Psoas muscle (tissue), 8 donors: ENCODE measurements around the gene ABCB9. TPM values are rescaled to one million over a fixed set of nuclear protein-coding genes. Genes with fewer than 3 reads are reported as not detected.
A peak's percentile ranks its signal among the peaks of the same experiment; 100 is the strongest.

Experiments used
- ATAC-seq, 4 donors: fragments of 200-7000 bp; cut with Tn5 transposase; one replicate each; pipeline ENCODE4 v1.9.1; 2020; ENCODE audit warnings: moderate library complexity in 3 of 4, mild to moderate bottlenecking in 2 of 4
- DNase-seq, 2 donors: peaks; one replicate each; pipeline ENCODE4 v3.0.0-alpha.2; 2020
- H3K27ac ChIP-seq: fragments of 200-600 bp; one replicate; pipeline ENCODE4 v1.8.0; 2022
- H3K27me3 ChIP-seq, 3 donors: fragments of 200-600 bp in 1 of 3; one replicate each; pipeline versions ENCODE4 v1.6.1 to v1.8.0; 2013 to 2022; ENCODE audit warnings: low read length in 2 of 3, mild to moderate bottlenecking in 2 of 3, moderate library complexity in 1 of 3; ENCODE audit not compliant: insufficient read depth in 3 of 3
- H3K36me3 ChIP-seq, 2 donors: fragments of 200-600 bp in 1 of 2; one replicate each; pipeline versions ENCODE4 v1.6.1 to v1.8.0; 2013 to 2022; ENCODE audit warnings: low read depth in 1 of 2, mild to moderate bottlenecking in 1 of 2, moderate library complexity in 1 of 2; ENCODE audit not compliant: insufficient read depth in 1 of 2
- H3K4me1 ChIP-seq: fragments of 200-600 bp; one replicate; pipeline ENCODE4 v1.8.0; 2022
- H3K4me3 ChIP-seq: fragments of 200-600 bp; one replicate; pipeline ENCODE4 v1.8.0; 2022; ENCODE audit warnings: mild to moderate bottlenecking
- H3K9me3 ChIP-seq: fragments of 200-600 bp; one replicate; pipeline ENCODE4 v1.8.0; 2022
- WGBS, 3 donors: extraction: QIAGEN DNeasy Blood & Tissue Kit; methylation state at CpG; one replicate each; pipeline versions ENCODE4 v1.1.6 to v1.1.7; 2013; 5-methylcytosine and 5-hydroxymethylcytosine counted together
- intact Hi-C, 2 donors: fragments of 100-400 bp; cut with DNase I; formaldehyde crosslinking; loops; one replicate each; pipeline versions ENCODE4 v1.11.0 to v1.14.2; 2022
- polyA plus RNA-seq, 3 donors: library from polyadenylated mRNA; stranded (reverse); fragments of 200-250 nt; gene quantifications; one replicate each; pipeline ENCODE4 v1.2.3, GENCODE V29; 2013
- total RNA-seq, 4 donors: library from RNA; stranded (reverse); fragmentation: NEBNext Ultra II Directional in 2 of 4; extraction: Animal tissue kit (Norgen Biotek cat#: 25700) in 2 of 4; gene quantifications; one replicate each; pipeline versions ENCODE4 v1.2.1 to v1.2.4, GENCODE V29; 2021 to 2023
- TF ChIP-seq, protein P1 (sequence below): fragments of 200-600 bp; IDR thresholded peaks from one replicate; pipeline ENCODE4 v1.8.0; 2022; ENCODE audit warnings: antibody characterized with exemption
- donor health status: healthy with polysubstance abuse.
- donor health status: DM: no; HTN: no; CAD: no; lungs with moderate emphysema.
- donor health status: Bipolar disorder and iron deficiency.
- donor health status: healthy.
- donor health status: DM: yes; HTN: yes; CAD: no.
- donor health status: DM: no; HTN: no; CAD: no.
- donor health status: DM: no; HTN: no; CAD: no.
- donor health status: DM: yes; HTN: yes; CAD: no.

Gene ABCB9
- total and polyA plus RNA-seq, 7 donors: 0.47 to 1.1 (median 0.62) TPM

DNA sequence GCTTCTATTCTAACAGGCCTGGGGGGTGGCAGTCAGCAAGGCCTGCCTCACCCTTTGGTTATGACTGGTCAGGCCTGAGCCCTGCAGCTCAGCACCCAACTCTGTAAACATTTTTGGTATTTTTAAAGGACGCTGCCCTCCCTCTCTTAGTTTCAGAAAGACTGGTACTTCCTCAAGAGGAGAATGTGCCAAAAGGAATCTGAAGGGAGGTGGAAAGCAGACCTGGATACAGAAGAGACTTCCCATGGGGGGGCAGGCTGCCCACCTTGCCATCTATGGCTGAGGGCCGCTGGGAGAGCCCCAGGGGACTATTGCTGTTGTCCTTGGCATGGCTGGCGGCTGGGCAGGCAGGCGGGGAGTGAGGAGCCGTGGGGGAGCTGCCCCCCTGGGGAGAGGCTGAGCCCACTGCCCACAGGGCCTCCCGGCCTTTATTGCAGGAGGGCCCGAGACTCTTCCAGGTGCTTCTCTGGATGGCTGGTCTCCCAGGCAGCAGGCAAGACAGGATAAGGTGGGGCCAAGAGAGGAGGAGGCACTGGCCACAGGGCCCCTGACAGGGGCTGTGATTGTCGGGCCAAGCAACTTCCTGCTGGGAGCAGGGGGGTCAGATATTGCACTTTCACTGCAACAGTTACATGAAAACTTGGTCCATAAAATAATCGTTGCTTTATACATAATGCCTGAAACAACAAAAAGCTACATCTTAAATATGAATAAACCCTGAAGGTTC, 17.7 kb upstream of the ABCB9 start:
- no peak overlapping the region for H3K4me3 ChIP-seq

GRCh38 chr12:122982963-122983788, 16.9 kb upstream of the ABCB9 start:
- no peaks in the 10 kb centered on the region for H3K9me3 ChIP-seq
- H3K4me3 ChIP-seq: no peak overlapping the region
- H3K27ac ChIP-seq: no peak overlapping the region
- ATAC-seq (no peak), DNase-seq (peak in 1 of 2 donors; percentile 46)
- intact Hi-C loops: loop anchor here in 1 of 2 donors (5.0 kb wide), 1 partner anchor 169 kb away; the partner anchor contains the start of gene PITPNM2
- H3K36me3 ChIP-seq: peaks cover 0 to 44% of the 10 kb centered on the region in 2 donors
- TF ChIP-seq, protein P1, sequence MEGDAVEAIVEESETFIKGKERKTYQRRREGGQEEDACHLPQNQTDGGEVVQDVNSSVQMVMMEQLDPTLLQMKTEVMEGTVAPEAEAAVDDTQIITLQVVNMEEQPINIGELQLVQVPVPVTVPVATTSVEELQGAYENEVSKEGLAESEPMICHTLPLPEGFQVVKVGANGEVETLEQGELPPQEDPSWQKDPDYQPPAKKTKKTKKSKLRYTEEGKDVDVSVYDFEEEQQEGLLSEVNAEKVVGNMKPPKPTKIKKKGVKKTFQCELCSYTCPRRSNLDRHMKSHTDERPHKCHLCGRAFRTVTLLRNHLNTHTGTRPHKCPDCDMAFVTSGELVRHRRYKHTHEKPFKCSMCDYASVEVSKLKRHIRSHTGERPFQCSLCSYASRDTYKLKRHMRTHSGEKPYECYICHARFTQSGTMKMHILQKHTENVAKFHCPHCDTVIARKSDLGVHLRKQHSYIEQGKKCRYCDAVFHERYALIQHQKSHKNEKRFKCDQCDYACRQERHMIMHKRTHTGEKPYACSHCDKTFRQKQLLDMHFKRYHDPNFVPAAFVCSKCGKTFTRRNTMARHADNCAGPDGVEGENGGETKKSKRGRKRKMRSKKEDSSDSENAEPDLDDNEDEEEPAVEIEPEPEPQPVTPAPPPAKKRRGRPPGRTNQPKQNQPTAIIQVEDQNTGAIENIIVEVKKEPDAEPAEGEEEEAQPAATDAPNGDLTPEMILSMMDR: no peak
- 57 to 68% (median 58%) methylated on average over 20 to 21 of the region's 21 CpGs for WGBS, 3 donors
- H3K27me3 ChIP-seq: no peaks in the 10 kb centered on the region
- peaks cover 45% of the 10 kb centered on the region for H3K4me1 ChIP-seq

More for the DNA sequence above, 17.7 kb upstream of the ABCB9 start:
- H3K27ac ChIP-seq: peak overlapping the region; percentile 46
- DNase-seq (peak in 1 of 2 donors; percentile 54), ATAC-seq (no peak)
- H3K36me3 ChIP-seq: peaks cover 0 to 51% of the 10 kb centered on the region in 2 donors
- WGBS, 3 donors: 23 to 40% (median 27%) methylated on average over 9 of the region's 9 CpGs
- H3K9me3 ChIP-seq: no peaks in the 10 kb centered on the region
- H3K27me3 ChIP-seq: no peaks in the 10 kb centered on the region
- peaks cover 45% of the 10 kb centered on the region for H3K4me1 ChIP-seq
- TF ChIP-seq, protein P1: no peak
- intact Hi-C loops: loop anchor here in 1 of 2 donors (5.0 kb wide), 1 partner anchor 168 kb away; the partner anchor contains the start of gene PITPNM2

DNA sequence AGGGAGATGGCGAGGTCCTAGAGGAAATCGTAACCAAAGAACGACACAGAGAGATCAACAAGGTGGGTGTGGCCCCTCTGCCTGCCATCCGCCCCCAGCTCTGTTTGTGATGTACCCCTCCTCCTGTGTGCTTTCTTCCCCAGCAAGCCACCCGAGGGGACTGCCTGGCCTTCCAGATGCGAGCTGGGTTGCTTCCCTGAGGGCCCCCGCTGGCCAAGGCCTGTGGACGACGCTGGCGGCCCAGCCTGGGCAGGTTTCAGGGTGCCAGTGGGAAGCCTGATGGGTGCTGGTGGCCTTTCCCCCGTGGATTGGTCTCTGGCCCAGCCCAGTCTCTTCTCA, 16.2 kb upstream of the ABCB9 start:
- TF ChIP-seq, protein P1: no peak
- peaks cover 49% of the 10 kb centered on the region for H3K4me1 ChIP-seq
- ATAC-seq (no peak), DNase-seq (peak in 1 of 2 donors; percentile 38)
- peak overlapping the region; percentile 99 for H3K4me3 ChIP-seq
- peaks cover 0 to 38% of the 10 kb centered on the region in 2 donors for H3K36me3 ChIP-seq
- no peak overlapping the region for H3K27ac ChIP-seq
- no peaks in the 10 kb centered on the region for H3K9me3 ChIP-seq
- no peaks in the 10 kb centered on the region for H3K27me3 ChIP-seq
- intact Hi-C loops: loop anchor here in 1 of 2 donors (5.0 kb wide), 1 partner anchor 170 kb away; the partner anchor contains the start of gene PITPNM2
- 61 to 72% (median 69%) methylated on average over 11 of the region's 11 CpGs for WGBS, 3 donors

DNA sequence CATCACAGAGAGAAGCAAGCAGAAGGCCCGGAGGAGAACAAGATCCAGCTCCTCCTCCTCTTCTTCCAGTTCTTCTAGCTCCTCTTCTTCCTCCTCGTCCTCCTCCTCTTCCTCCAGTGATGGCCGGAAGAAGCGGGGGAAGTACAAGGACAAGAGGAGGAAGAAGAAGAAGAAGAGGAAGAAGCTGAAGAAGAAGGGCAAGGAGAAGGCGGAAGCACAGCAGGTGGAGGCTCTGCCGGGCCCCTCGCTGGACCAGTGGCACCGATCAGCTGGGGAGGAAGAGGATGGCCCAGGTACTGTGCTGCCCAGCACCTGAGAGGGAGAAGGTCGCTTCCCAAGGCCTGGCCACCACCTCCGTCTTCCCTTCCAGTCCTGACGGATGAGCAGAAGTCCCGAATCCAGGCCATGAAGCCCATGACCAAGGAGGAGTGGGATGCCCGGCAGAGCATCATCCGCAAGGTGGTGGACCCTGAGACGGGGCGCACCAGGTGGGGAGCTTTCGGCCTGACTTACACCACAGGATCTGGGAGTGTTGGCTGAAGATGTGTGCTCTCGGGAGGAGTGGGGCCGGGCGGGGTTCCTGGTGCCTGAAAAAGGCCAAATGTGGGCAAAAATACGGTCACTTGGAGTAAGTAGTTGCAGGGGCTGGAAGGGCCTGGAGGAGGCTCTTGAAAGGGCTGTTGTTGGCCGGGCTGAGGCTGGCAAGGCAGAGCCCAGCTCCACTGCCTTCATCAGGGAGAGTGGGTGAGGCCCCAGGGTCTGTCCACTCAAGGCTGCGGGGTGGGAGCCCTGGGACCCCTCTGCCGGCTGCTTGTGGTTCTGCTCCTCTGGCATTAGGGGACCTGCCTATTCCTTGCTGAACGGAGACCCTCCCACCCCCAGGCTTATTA, 15.6 kb upstream of the ABCB9 start:
- Histone ChIP-seq H3K36me3 (peaks cover 0 to 37% of the 10 kb centered on the region in 2 donors), H3K27ac (peak overlapping the region; percentile 89), H3K4me3 (peak overlapping the region; percentile 99)

More for the DNA sequence above, 15.6 kb upstream of the ABCB9 start:
- Histone ChIP-seq H3K4me1 (peaks cover 54% of the 10 kb centered on the region), H3K27me3 (no peaks in the 10 kb centered on the region), H3K9me3 (no peaks in the 10 kb centered on the region)
- 64 to 71% (median 69%) methylated on average over 25 of the region's 25 CpGs for WGBS, 3 donors
- no peak for ATAC-seq
- intact Hi-C loops: loop anchor here in 1 of 2 donors (5.0 kb wide), 1 partner anchor 170 kb away; the partner anchor contains the start of gene PITPNM2
- TF ChIP-seq, protein P1: no peak
- DNase-seq: peak in 1 of 2 donors; percentile 46
